ENCODE results near the gene IMMP2L. TPM values are rescaled to one million over a fixed set of nuclear protein-coding genes. Genes with fewer than 3 reads are reported as not detected.

IMMP2L gene
- total RNA-seq, 1 donor from 2014 or later = 23.9 TPM

GRCh38 chr7:111098926-111099250 is 463.4 kb downstream of the IMMP2L start:
- DNase-seq = no peak

- DNase-seq = peak; percentile 13
These were observed 464.0 kb downstream of the IMMP2L start for GRCh38 chr7:111098011-111098925.

- DNase-seq = no peak
These were observed 465.3 kb downstream of the IMMP2L start for GRCh38 chr7:111096997-111097396.

- DNase-seq = no peak
These were observed 467.9 kb downstream of the IMMP2L start for GRCh38 chr7:111094419-111094818.

- DNase-seq = no peak
These were observed 468.8 kb downstream of the IMMP2L start for GRCh38 chr7:111093496-111093895.

GRCh38 chr7:111092406-111093236 is 469.7 kb downstream of the IMMP2L start:
- no peak for DNase-seq

- no peak for DNase-seq
These were observed 470.5 kb downstream of the IMMP2L start for GRCh38 chr7:111091593-111092358.

GRCh38 chr7:111090846-111091245 is 471.4 kb downstream of the IMMP2L start, which contains the start of gene LRRN3:
LRRN3 (plus strand) TSS chr7:111091127; CDS start chr7:111122773, 31,646 bp downstream.
- peak; percentile 6 for DNase-seq

- peak; percentile 26 for DNase-seq
These were observed 472.4 kb downstream of the IMMP2L start for GRCh38 chr7:111089822-111090426.

GRCh38 chr7:111088328-111088727 is 474.0 kb downstream of the IMMP2L start:
- no peak for DNase-seq

- no peak for DNase-seq
These were observed 475.8 kb downstream of the IMMP2L start for GRCh38 chr7:111086532-111086931.

GRCh38 chr7:111085356-111085755 is 476.9 kb downstream of the IMMP2L start:
- no peak for DNase-seq

- peak; percentile 9 for DNase-seq
These were observed 478.9 kb downstream of the IMMP2L start for GRCh38 chr7:111083413-111083812.

- peak; percentile 18 for DNase-seq
These were observed 479.9 kb downstream of the IMMP2L start for GRCh38 chr7:111082351-111082750.

GRCh38 chr7:111081546-111082267 is 480.6 kb downstream of the IMMP2L start:
- DNase-seq = no peak

GRCh38 chr7:111080495-111081105 is 481.7 kb downstream of the IMMP2L start:
- no peak for DNase-seq

- no peak for DNase-seq
These were observed 485.3 kb downstream of the IMMP2L start for GRCh38 chr7:111077001-111077400.

- DNase-seq = no peak
These were observed 486.1 kb downstream of the IMMP2L start for GRCh38 chr7:111076205-111076604.

GRCh38 chr7:111075498-111075897 is 486.8 kb downstream of the IMMP2L start:
- DNase-seq = no peak

GRCh38 chr7:111074748-111075146 is 487.5 kb downstream of the IMMP2L start:
- no peak for DNase-seq
